ENCODE measurements around the gene LRRN4.

The LRRN4 gene

DNA sequence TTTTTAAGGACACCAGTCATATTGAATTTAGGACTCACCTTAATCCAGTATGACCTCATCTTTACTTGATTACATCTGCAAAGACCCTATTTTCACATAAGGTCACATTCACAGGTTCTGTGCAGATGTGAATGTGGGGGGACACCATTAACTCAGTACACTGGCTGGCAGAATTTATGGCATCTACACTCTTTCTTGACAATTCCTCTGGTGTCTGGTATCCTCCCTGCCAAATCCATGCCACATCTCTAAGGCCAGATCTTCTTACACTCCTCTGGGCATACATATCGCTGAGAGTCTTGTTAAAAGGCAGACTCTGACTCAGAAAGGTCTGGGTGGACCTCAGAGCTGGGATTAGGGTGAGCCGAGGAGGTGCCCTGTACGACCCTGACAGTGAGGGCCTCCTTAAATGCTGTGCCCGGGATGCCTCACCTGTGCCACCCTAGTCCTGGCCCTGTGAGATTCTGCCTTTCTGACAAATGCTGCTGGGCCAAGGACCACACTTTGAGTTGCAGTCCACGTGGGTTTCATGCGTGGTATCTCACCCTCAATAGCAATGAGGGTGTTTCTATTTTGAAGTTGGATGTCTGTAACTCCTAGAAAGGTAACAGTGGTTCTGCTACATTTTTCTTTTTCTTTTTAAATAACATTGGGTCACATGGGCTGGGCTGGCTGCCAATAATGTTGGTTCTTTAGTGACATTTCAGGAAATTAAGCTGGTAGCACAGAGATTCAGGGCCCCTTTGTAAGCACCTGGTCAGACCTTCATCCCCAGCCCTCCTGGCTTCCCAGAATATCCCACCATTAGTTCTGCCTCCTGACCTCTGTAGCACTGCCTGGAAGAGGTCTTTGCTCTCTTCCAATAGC lies 17.2 kb upstream of the LRRN4 start:
- H3K27me3 ChIP-seq (replicated peaks; ENCODE audit: control insufficient read depth, insufficient read depth, low read length), result no peaks in the 10 kb centered on the region; the same call in none of the 2 replicates
- no peaks in the 10 kb centered on the region for H3K36me3 ChIP-seq (ENCODE audit: control insufficient read depth, insufficient read depth, low read length)
- TF ChIP-seq, protein P1, sequence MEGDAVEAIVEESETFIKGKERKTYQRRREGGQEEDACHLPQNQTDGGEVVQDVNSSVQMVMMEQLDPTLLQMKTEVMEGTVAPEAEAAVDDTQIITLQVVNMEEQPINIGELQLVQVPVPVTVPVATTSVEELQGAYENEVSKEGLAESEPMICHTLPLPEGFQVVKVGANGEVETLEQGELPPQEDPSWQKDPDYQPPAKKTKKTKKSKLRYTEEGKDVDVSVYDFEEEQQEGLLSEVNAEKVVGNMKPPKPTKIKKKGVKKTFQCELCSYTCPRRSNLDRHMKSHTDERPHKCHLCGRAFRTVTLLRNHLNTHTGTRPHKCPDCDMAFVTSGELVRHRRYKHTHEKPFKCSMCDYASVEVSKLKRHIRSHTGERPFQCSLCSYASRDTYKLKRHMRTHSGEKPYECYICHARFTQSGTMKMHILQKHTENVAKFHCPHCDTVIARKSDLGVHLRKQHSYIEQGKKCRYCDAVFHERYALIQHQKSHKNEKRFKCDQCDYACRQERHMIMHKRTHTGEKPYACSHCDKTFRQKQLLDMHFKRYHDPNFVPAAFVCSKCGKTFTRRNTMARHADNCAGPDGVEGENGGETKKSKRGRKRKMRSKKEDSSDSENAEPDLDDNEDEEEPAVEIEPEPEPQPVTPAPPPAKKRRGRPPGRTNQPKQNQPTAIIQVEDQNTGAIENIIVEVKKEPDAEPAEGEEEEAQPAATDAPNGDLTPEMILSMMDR (IDR thresholded peaks at IDR 0.05; ENCODE audit: insufficient read depth, low read length, poor library complexity, severe bottlenecking), result no peak
- no peak for DNase-seq (ENCODE audit: extremely low read depth, insufficient read length)
- H3K4me3 ChIP-seq (replicated peaks; ENCODE audit: low read depth, low read length), result no peak overlapping the region

DNA sequence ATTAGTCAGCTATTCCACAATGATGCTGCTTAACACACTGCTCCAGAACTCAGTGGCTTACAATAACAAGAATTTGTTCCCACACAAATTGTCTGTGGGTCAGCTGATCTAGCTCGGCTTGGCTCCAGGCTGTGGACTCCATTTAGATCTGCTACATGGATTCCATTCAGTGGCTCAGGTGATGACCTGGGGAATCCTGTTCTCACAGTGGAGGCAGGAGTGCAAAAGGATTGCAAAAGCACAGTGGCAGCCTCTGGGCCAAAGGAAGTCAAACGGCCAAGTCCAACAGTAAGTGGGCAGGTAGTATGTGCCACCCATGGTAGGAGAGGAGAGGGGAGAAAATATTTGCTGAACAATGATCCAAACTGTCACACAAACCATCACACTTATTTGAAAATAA lies 15.8 kb upstream of the LRRN4 start:
- no peak overlapping the region for H3K4me3 ChIP-seq (replicated peaks; ENCODE audit: low read depth, low read length)
- TF ChIP-seq, protein P1 (IDR thresholded peaks at IDR 0.05; ENCODE audit: insufficient read depth, low read length, poor library complexity, severe bottlenecking), result no peak

DNA sequence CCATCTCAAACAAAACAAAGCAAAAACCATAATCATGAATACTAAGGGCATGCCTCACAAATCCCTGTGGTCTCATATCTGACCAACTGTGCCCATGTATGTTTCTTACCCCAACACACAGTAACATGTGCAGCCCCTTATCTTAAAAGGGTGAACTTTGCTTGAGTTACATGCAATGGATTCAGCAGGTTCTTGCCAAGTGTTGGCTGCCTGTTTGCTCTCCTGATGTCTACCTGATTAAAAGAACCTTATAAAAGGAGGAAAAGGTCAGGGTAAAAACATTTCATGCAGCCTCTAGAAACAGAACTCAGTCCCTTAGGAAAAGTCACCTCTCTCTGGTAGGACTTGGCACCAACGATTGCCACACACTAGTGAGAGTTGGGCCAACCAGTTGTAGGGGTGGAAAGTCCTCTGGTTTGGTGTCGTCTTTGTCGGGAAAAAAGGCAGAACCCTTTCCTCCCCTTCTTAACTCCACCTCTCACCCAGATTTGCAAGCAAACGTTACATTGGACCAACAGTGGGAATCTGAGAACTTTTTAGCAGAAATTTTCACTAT lies 14.0 kb upstream of the LRRN4 start:
- TF ChIP-seq, protein P1 (IDR thresholded peaks at IDR 0.05; ENCODE audit: insufficient read depth, low read length, poor library complexity, severe bottlenecking), result no peak
- Histone ChIP-seq H3K27me3 (replicated peaks; ENCODE audit: control insufficient read depth, insufficient read depth, low read length) (no peaks in the 10 kb centered on the region; the same call in 1 of the 2 replicates), H3K36me3 (ENCODE audit: control insufficient read depth, insufficient read depth, low read length) (no peaks in the 10 kb centered on the region), H3K4me3 (replicated peaks; ENCODE audit: low read depth, low read length) (no peak overlapping the region)
- DNase-seq (ENCODE audit: extremely low read depth, insufficient read length), result no peak

More for the DNA sequence above, 15.8 kb upstream of the LRRN4 start:
- Histone ChIP-seq H3K27me3 (replicated peaks; ENCODE audit: control insufficient read depth, insufficient read depth, low read length) (no peaks in the 10 kb centered on the region; the same call in none of the 2 replicates), H3K36me3 (ENCODE audit: control insufficient read depth, insufficient read depth, low read length) (no peaks in the 10 kb centered on the region)
- DNase-seq (ENCODE audit: extremely low read depth, insufficient read length), result no peak

DNA sequence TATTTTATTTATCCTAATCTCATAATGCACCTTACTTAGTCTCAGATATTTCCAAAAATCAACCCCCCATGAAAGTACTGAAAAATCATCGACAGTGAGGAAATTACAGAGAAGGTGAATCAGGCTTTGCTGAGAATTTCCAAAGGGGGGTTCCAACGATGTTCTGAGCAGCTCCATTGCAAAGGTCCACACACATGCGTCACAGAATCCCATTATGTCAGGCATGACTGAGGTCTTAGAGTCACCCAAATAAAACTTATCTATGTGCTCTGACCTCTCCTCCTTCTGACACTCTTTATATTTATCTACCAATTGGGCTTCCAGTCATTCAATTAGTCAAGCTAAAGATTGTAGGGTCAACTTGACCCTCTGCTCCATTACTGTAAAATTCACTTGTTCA lies 12.7 kb upstream of the LRRN4 start:
- no peak for DNase-seq (ENCODE audit: extremely low read depth, insufficient read length)
- TF ChIP-seq, protein P1 (IDR thresholded peaks at IDR 0.05; ENCODE audit: insufficient read depth, low read length, poor library complexity, severe bottlenecking), result no peak
- no peaks in the 10 kb centered on the region; the same call in 1 of the 2 replicates for H3K27me3 ChIP-seq (replicated peaks; ENCODE audit: control insufficient read depth, insufficient read depth, low read length)
- H3K4me3 ChIP-seq (replicated peaks; ENCODE audit: low read depth, low read length), result no peak overlapping the region
- H3K36me3 ChIP-seq (ENCODE audit: control insufficient read depth, insufficient read depth, low read length), result no peaks in the 10 kb centered on the region

DNA sequence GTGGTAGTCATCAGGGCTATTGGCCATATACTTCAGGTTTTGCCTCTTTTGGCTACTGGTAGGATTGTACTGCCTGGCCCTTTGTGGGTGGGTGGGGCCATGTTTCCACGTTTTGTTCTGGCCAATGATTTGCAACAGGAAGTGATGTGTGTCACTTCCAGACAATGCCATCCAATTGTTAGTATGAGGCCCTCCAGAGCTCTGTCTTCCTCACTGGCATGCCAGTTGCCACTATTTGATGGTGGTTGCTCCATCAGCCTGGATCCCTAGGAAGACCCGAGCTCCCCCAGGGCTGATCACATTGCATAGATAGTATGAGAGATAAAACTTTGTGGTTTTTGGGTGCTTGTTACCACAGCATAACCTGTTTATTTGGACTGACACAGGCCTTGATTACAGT lies 7.7 kb upstream of the LRRN4 start:
- no peak for DNase-seq (ENCODE audit: extremely low read depth, insufficient read length)
- Histone ChIP-seq H3K4me3 (replicated peaks; ENCODE audit: low read depth, low read length) (no peak overlapping the region), H3K36me3 (ENCODE audit: control insufficient read depth, insufficient read depth, low read length) (no peaks in the 10 kb centered on the region), H3K27me3 (replicated peaks; ENCODE audit: control insufficient read depth, insufficient read depth, low read length) (no peaks in the 10 kb centered on the region)
- TF ChIP-seq, protein P1 (IDR thresholded peaks at IDR 0.05; ENCODE audit: insufficient read depth, low read length, poor library complexity, severe bottlenecking), result no peak
